GM23338 (cell line): ENCODE data around the gene GK.

ENCODE experiments used
- CREB1 ChIP-seq: fragments of 250-450 bp; sonication (Bioruptor Pico); IDR thresholded peaks from 2 replicates; pipeline ENCODE4 v1.5.0; 2020; ENCODE audit warnings: low read depth, mild to moderate bottlenecking, moderate library complexity
- EZH2 ChIP-seq: fragments of 200-600 bp; sonication (generic); IDR thresholded peaks from one replicate; pipeline ENCODE4 v1.8.0; 2017; ENCODE audit warnings: antibody characterized with exemption, mild to moderate bottlenecking, low read depth; ENCODE audit not compliant: unreplicated experiment
- EZH2phosphoT487 ChIP-seq: fragments of 200-600 bp; sonication (generic); IDR thresholded peaks from one replicate; pipeline ENCODE4 v1.8.1; 2018; ENCODE audit warnings: antibody characterized with exemption; ENCODE audit not compliant: unreplicated experiment
- JUNB ChIP-seq: IDR thresholded peaks from one replicate; pipeline ENCODE4 v1.6.1; 2016; ENCODE audit warnings: antibody characterized with exemption; ENCODE audit not compliant: unreplicated experiment
- NANOG ChIP-seq: IDR thresholded peaks from 2 replicates; pipeline ENCODE4 v1.6.1; 2016; ENCODE audit warnings: antibody characterized with exemption, borderline replicate concordance
- POLR2AphosphoS5 ChIP-seq: IDR thresholded peaks from 2 replicates; pipeline ENCODE4 v1.6.1; 2016; ENCODE audit warnings: antibody characterized with exemption, low read depth
- STAT1 ChIP-seq: IDR thresholded peaks from one replicate; pipeline ENCODE4 v1.6.1; 2016; ENCODE audit warnings: antibody characterized with exemption; ENCODE audit not compliant: unreplicated experiment
- ZNF114 ChIP-seq: fragments of 250-450 bp; sonication (Bioruptor Pico); IDR thresholded peaks from 2 replicates; pipeline ENCODE4 v1.5.0; 2020; ENCODE audit warnings: mild to moderate bottlenecking, moderate library complexity
- ZNF331 ChIP-seq: fragments of 250-450 bp; sonication (Bioruptor Pico); IDR thresholded peaks from 2 replicates; pipeline ENCODE4 v1.5.0; 2020; ENCODE audit warnings: low read depth, mild to moderate bottlenecking, moderate library complexity
- TF ChIP-seq, protein P1 (sequence below), 2 experiments: fragments of 200-600 bp in 1 of 2; sonication (generic) in 1 of 2; conservative IDR thresholded peaks; 2 replicates each; pipeline versions ENCODE4 v1.5.1 to v1.6.1; 2016 to 2017; ENCODE audit warnings: antibody characterized with exemption in 2 of 2, low read depth in 2 of 2, mild to moderate bottlenecking in 2 of 2, moderate library complexity in 1 of 2
- TF ChIP-seq, protein P2 (sequence below): IDR thresholded peaks from one replicate; pipeline ENCODE4 v1.6.1; 2018; ENCODE audit warnings: antibody characterized with exemption; ENCODE audit not compliant: unreplicated experiment
- TF ChIP-seq, protein P3 (sequence below): IDR thresholded peaks from 2 replicates; pipeline ENCODE4 v1.6.1; 2016; ENCODE audit warnings: antibody characterized with exemption
- TF ChIP-seq, protein P4 (sequence below): fragments of 250-450 bp; sonication (Bioruptor Pico); IDR thresholded peaks from 2 replicates; pipeline ENCODE4 v1.5.0; 2020; ENCODE audit warnings: mild to moderate bottlenecking, moderate library complexity

DNA sequence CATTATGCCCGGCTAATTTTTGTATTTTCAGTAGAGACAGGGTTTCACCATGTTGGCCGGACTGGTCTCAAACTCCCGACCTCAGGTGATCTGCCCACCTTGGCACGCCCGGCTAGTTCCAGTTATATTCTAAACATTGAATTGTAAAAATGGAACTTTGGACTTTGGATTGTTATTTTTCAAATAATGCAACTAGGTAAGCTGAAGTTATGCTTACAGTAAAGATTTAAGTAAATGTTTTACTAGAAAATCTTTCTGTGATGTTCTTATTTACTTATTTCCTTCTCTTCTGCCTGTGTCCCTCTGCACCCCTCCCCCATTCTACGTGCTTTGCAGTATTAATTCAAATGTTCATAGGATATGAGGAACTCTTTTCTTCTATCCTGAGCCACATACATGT is 26.1 kb downstream of the GK start:
- TF ChIP-seq, protein P1, sequence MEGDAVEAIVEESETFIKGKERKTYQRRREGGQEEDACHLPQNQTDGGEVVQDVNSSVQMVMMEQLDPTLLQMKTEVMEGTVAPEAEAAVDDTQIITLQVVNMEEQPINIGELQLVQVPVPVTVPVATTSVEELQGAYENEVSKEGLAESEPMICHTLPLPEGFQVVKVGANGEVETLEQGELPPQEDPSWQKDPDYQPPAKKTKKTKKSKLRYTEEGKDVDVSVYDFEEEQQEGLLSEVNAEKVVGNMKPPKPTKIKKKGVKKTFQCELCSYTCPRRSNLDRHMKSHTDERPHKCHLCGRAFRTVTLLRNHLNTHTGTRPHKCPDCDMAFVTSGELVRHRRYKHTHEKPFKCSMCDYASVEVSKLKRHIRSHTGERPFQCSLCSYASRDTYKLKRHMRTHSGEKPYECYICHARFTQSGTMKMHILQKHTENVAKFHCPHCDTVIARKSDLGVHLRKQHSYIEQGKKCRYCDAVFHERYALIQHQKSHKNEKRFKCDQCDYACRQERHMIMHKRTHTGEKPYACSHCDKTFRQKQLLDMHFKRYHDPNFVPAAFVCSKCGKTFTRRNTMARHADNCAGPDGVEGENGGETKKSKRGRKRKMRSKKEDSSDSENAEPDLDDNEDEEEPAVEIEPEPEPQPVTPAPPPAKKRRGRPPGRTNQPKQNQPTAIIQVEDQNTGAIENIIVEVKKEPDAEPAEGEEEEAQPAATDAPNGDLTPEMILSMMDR (conservative IDR thresholded peaks at IDR 0.05; ENCODE audit: low read depth in 2 of 2) = no peak
- TF ChIP-seq CREB1 (CRISPR knock-in tag) (no peak), NANOG (no peak), EZH2 (no peak), POLR2AphosphoS5 (no peak), EZH2phosphoT487 (no peak), ZNF114 (CRISPR knock-in tag) (no peak), JUNB (no peak), STAT1 (no peak), ZNF331 (no peak)
- TF ChIP-seq, protein P2, sequence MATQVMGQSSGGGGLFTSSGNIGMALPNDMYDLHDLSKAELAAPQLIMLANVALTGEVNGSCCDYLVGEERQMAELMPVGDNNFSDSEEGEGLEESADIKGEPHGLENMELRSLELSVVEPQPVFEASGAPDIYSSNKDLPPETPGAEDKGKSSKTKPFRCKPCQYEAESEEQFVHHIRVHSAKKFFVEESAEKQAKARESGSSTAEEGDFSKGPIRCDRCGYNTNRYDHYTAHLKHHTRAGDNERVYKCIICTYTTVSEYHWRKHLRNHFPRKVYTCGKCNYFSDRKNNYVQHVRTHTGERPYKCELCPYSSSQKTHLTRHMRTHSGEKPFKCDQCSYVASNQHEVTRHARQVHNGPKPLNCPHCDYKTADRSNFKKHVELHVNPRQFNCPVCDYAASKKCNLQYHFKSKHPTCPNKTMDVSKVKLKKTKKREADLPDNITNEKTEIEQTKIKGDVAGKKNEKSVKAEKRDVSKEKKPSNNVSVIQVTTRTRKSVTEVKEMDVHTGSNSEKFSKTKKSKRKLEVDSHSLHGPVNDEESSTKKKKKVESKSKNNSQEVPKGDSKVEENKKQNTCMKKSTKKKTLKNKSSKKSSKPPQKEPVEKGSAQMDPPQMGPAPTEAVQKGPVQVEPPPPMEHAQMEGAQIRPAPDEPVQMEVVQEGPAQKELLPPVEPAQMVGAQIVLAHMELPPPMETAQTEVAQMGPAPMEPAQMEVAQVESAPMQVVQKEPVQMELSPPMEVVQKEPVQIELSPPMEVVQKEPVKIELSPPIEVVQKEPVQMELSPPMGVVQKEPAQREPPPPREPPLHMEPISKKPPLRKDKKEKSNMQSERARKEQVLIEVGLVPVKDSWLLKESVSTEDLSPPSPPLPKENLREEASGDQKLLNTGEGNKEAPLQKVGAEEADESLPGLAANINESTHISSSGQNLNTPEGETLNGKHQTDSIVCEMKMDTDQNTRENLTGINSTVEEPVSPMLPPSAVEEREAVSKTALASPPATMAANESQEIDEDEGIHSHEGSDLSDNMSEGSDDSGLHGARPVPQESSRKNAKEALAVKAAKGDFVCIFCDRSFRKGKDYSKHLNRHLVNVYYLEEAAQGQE = no peak
- TF ChIP-seq, protein P3, sequence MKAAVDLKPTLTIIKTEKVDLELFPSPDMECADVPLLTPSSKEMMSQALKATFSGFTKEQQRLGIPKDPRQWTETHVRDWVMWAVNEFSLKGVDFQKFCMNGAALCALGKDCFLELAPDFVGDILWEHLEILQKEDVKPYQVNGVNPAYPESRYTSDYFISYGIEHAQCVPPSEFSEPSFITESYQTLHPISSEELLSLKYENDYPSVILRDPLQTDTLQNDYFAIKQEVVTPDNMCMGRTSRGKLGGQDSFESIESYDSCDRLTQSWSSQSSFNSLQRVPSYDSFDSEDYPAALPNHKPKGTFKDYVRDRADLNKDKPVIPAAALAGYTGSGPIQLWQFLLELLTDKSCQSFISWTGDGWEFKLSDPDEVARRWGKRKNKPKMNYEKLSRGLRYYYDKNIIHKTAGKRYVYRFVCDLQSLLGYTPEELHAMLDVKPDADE = no peak
- TF ChIP-seq, protein P4, sequence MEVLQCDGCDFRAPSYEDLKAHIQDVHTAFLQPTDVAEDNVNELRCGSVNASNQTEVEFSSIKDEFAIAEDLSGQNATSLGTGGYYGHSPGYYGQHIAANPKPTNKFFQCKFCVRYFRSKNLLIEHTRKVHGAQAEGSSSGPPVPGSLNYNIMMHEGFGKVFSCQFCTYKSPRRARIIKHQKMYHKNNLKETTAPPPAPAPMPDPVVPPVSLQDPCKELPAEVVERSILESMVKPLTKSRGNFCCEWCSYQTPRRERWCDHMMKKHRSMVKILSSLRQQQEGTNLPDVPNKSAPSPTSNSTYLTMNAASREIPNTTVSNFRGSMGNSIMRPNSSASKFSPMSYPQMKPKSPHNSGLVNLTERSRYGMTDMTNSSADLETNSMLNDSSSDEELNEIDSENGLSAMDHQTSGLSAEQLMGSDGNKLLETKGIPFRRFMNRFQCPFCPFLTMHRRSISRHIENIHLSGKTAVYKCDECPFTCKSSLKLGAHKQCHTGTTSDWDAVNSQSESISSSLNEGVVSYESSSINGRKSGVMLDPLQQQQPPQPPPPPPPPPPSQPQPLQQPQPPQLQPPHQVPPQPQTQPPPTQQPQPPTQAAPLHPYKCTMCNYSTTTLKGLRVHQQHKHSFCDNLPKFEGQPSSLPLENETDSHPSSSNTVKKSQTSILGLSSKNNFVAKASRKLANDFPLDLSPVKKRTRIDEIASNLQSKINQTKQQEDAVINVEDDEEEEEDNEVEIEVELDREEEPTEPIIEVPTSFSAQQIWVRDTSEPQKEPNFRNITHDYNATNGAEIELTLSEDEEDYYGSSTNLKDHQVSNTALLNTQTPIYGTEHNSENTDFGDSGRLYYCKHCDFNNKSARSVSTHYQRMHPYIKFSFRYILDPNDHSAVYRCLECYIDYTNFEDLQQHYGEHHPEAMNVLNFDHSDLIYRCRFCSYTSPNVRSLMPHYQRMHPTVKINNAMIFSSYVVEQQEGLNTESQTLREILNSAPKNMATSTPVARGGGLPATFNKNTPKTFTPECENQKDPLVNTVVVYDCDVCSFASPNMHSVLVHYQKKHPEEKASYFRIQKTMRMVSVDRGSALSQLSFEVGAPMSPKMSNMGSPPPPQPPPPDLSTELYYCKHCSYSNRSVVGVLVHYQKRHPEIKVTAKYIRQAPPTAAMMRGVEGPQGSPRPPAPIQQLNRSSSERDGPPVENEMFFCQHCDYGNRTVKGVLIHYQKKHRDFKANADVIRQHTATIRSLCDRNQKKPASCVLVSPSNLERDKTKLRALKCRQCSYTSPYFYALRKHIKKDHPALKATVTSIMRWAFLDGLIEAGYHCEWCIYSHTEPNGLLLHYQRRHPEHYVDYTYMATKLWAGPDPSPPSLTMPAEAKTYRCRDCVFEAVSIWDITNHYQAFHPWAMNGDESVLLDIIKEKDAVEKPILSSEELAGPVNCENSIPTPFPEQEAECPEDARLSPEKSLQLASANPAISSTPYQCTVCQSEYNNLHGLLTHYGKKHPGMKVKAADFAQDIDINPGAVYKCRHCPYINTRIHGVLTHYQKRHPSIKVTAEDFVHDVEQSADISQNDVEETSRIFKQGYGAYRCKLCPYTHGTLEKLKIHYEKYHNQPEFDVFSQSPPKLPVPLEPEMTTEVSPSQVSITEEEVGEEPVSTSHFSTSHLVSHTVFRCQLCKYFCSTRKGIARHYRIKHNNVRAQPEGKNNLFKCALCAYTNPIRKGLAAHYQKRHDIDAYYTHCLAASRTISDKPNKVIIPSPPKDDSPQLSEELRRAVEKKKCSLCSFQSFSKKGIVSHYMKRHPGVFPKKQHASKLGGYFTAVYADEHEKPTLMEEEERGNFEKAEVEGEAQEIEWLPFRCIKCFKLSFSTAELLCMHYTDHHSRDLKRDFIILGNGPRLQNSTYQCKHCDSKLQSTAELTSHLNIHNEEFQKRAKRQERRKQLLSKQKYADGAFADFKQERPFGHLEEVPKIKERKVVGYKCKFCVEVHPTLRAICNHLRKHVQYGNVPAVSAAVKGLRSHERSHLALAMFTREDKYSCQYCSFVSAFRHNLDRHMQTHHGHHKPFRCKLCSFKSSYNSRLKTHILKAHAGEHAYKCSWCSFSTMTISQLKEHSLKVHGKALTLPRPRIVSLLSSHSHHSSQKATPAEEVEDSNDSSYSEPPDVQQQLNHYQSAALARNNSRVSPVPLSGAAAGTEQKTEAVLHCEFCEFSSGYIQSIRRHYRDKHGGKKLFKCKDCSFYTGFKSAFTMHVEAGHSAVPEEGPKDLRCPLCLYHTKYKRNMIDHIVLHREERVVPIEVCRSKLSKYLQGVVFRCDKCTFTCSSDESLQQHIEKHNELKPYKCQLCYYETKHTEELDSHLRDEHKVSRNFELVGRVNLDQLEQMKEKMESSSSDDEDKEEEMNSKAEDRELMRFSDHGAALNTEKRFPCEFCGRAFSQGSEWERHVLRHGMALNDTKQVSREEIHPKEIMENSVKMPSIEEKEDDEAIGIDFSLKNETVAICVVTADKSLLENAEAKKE (CRISPR knock-in tag) = no peak
